ENCODE data around the gene CD300H.

- TF ChIP-seq GLIS3 (CRISPR knock-in tag; IDR thresholded peaks at IDR 0.05) (no peak), RARB (CRISPR knock-in tag; IDR thresholded peaks at IDR 0.05) (no peak), ARNTL (CRISPR knock-in tag; IDR thresholded peaks at IDR 0.05; ENCODE audit: borderline replicate concordance, low read depth) (no peak), ZFP30 (CRISPR knock-in tag; IDR thresholded peaks at IDR 0.05) (no peak), CREB5 (CRISPR knock-in tag; IDR thresholded peaks at IDR 0.05; ENCODE audit: low read depth) (no peak), TSHZ2 (CRISPR knock-in tag; IDR thresholded peaks at IDR 0.05) (no peak), ZNF70 (CRISPR knock-in tag; IDR thresholded peaks at IDR 0.05) (no peak), PATZ1 (CRISPR knock-in tag; IDR thresholded peaks at IDR 0.05; ENCODE audit: borderline replicate concordance) (no peak), ZNF565 (CRISPR knock-in tag; conservative IDR thresholded peaks at IDR 0.05; ENCODE audit: low read depth) (no peak), TOX (CRISPR knock-in tag; IDR thresholded peaks at IDR 0.05; ENCODE audit: borderline replicate concordance) (no peak), CSDC2 (CRISPR knock-in tag; IDR thresholded peaks at IDR 0.05) (no peak), BACH2 (CRISPR knock-in tag; IDR thresholded peaks at IDR 0.05; ENCODE audit: borderline replicate concordance) (no peak)
These were observed 51.4 kb downstream of the CD300H start for GRCh38 chr17:74515941-74516340.
